Measurements from ENCODE around the gene SCRT2.
"Not testable (repeated sequence)": the region's sequence is repeated elsewhere in the genome, so short reads cannot be mapped to it uniquely, and the experiment has no call there.

Gene SCRT2

GRCh38 chr20:699811-700338, 24.3 kb upstream of the SCRT2 start:
- no peak for DNase-seq

- DNase-seq: no peak
These were observed 23.7 kb upstream of the SCRT2 start for GRCh38 chr20:699342-699741.

- no peak for DNase-seq
These were observed 22.7 kb upstream of the SCRT2 start for GRCh38 chr20:698276-698675.

GRCh38 chr20:697826-698225, 22.2 kb upstream of the SCRT2 start:
- no peak for DNase-seq

- no peak for DNase-seq
These were observed 19.7 kb upstream of the SCRT2 start for GRCh38 chr20:695165-695866.

GRCh38 chr20:694496-694895, 18.9 kb upstream of the SCRT2 start:
- no peak for DNase-seq

- DNase-seq: not testable (repeated sequence)
These were observed 18.2 kb upstream of the SCRT2 start for GRCh38 chr20:693786-694185.

GRCh38 chr20:692044-692443, 16.4 kb upstream of the SCRT2 start:
- no peak for DNase-seq

- no peak for DNase-seq
These were observed 14.3 kb upstream of the SCRT2 start for GRCh38 chr20:689947-690346.

GRCh38 chr20:689348-689747, 13.7 kb upstream of the SCRT2 start:
- DNase-seq: no peak

GRCh38 chr20:688809-689212, 13.2 kb upstream of the SCRT2 start:
- no peak for DNase-seq

GRCh38 chr20:687468-688203, 12.0 kb upstream of the SCRT2 start:
- no peak for DNase-seq

GRCh38 chr20:684676-685319, 9.2 kb upstream of the SCRT2 start:
- no peak for DNase-seq

- no peak for DNase-seq
These were observed 6.5 kb upstream of the SCRT2 start for GRCh38 chr20:682123-682522.

- DNase-seq: no peak
These were observed 5.1 kb upstream of the SCRT2 start for GRCh38 chr20:680638-681187.

- no peak for DNase-seq
These were observed 2.4 kb upstream of the SCRT2 start for GRCh38 chr20:677957-678356.

GRCh38 chr20:676967-677366, 1.4 kb upstream of the SCRT2 start:
- DNase-seq: no peak

GRCh38 chr20:676315-676937, 824 bp upstream of the SCRT2 start:
- DNase-seq: no peak

- no peak for DNase-seq
These were observed 559 bp downstream of the SCRT2 start for GRCh38 chr20:675033-675452.

GRCh38 chr20:673603-674001, 2.0 kb downstream of the SCRT2 start:
- no peak for DNase-seq

GRCh38 chr20:672963-673602, 2.5 kb downstream of the SCRT2 start:
- DNase-seq: no peak

GRCh38 chr20:671252-672030, 4.2 kb downstream of the SCRT2 start:
- DNase-seq: no peak
